GM18868 (cell line): ENCODE data around the gene AQP3.
"Not testable (repeated sequence)": the region's sequence is repeated elsewhere in the genome, so short reads cannot be mapped to it uniquely, and the experiment has no call there.

Source experiments
- ATAC-seq: cut with Tn5 transposase; IDR thresholded peaks from one replicate; pipeline ENCODE4 v1.9.1; 2021; ENCODE audit warnings: mild to moderate bottlenecking, moderate library complexity; ENCODE audit not compliant: unreplicated experiment

Gene AQP3

DNA sequence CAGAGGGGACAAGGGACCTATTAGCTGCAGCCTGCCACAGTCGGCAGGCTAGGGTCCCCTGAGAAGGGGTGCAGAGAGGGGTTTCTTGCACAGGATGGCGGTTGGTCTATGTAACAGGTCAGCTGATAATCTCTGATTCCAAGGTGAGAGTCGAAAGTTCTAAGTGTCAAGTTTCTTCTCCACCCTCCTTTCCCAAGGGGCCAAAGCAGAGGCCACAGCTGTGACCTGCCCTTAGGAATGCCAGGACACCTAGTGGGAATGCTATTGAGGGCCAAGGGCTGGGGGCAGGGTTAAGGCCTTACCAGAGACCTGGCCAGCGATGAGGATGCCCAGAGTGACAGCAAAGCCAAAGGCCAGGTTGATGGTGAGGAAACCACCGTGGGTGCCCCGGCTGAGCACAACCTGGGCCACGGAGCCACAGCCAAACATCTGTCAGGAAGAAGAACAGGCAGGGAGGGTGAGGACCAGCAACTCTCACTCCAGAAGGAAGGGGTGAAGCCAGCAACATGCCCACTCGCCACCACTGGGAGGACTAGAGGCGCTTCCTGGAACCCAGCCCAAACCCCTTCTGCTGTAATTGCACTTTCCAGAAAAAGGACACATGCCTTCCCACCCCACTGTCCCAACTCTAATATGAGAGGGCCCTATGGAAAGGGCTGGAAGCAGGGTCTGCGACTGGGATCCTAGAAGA lies 3.8 kb downstream of the AQP3 start:
- no peak for ATAC-seq

DNA sequence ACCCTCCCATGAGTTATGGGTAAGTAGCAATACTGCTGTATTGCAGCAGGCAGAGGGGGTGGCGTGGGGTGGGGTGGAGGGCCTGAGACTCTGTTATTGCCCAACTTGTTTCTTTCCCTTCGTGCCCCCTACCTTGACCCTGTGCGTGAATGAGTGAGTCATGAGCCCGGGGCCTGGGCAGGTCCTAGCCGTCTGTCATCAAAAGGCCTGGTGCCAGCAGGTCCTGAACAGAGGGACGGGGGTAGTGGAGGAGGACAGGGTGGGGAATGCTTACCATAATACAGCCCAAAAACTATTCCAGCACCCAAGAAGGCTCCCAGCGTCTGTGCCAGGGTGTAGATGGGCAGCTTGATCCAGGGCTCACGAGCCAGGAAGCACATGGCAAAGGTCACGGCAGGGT lies 4.3 kb downstream of the AQP3 start:
- no peak for ATAC-seq

DNA sequence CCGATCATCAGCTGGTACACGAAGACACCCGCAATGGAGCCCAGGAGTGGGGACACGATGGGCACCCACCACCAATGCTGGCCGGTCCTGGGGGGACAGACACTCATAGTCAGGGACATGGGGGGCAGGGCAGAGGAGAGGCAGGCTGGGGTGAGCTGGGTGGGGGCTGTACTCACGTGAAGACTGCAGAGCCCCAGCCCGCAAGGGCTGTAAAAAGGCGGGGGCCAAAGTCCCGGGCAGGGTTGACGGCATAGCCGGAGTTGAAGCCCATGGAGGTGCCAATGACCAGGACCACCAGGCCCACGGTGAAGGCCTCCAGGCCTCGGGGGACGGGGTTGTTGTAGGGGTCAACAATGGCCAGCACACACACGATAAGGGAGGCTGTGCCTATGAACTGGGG lies 5.3 kb downstream of the AQP3 start:
- ATAC-seq, result no peak

DNA sequence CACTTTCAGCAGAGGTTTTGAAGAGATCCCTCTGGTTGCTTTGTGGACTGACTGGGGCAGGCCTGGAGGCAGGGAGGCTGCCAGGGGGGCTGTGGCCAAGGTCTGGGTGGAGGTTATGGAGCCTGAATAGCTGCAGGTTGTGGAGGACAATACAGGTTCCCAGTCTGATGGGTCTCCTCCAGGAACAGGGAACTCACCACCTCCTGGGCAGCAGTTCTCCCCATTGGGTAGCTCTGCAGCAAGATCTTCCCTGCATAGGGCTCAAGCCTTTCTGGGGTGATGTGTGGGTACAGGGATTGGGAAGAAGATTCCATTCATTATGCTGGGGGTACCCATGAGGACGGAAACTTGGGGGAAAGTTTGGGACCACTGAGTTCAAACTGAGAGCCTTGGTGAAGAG lies 6.8 kb downstream of the AQP3 start:
- no peak for ATAC-seq

DNA sequence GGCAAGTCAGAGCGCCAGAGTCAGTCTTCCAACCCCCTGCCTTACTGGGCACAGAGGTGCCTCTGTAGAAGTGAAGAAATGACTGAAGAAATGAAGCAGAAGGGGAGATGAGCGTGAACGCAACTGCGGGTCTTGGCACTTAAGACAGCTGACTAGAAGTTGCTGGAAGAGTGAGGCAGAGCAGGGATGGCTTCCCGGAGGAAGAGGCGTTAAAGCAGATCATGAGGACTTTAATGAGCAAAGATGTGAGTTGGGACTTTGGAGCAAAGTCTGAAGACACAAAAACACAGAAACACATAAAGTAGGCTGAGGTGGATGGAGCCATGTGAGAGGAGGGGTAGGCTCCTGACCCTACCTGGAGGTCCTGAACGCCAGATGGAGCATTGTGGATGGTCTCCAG lies 7.2 kb downstream of the AQP3 start:
- no peak for ATAC-seq

DNA sequence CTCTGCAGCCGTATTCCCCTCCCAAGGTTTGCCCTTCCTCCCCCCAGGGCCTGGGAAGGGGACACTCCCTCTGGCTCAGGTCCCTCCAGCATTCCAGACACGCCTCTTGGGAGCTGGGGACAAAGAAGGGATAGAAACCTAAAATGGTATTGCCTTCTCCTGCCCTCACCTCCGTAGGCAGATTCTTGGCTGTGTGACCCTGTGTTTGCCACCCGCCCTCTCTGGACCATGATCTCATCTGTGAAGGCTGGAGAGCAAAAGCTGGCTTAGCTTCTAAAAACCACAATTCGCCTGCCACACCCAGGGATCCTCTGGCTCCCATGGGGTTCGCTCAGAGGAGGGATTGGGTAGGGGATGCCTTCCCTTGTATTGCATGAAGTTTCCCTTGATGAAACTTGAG lies 7.7 kb downstream of the AQP3 start:
- no peak for ATAC-seq

DNA sequence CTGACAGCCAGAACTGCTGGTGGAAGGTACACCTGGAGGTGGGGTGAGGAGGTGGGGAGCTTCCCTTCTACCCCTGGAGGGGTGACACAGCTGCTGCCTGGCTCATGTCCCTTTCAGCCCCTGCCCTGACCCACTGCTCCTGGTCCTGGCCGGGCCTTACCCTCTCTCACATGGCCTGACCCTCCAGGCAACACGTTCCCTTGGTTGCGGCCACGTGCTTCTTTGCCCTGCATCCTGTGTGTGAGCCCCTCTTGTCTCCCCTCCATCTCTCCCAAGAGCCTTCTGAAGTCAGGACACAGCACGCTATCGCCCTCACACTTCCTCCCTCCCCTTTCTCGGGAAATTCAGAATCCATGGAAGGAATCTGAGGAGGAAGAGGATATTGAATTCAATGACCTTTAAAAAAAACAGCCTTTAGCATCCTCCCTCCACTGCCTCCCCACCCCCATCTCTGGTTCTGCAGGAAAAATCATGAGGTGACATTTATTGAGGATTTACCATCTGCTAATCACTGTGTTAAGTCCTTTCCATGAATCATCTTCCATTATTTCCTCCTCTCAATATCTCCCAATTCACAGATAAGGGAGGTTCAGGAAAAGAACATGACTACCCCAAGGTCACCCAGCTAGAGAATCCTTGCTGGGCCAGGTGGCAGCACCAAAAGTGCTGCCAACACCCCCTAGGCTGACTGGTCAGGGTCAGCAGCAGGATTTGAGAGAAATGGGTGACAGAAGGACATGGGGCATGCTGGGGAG lies 8.3 kb downstream of the AQP3 start:
- no peak for ATAC-seq

DNA sequence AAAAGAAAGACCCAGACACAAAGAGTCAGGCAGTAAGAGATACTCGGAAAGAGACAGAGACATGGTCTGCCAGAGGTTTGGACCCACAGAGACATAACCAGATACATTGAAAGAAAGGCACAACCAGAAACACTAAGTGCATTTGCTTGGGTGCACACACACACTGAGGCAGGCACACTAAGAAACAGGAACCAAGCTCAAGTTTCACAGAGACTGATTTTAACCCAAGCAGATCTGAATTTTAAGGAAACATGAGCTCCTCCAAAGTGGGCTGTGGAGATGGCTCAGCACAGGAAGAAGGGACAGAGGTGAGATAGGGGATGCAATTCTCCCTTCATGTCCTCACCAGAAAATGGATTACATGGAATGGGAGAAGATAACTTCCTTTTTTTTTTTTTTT lies 9.5 kb downstream of the AQP3 start:
- ATAC-seq, result no peak

DNA sequence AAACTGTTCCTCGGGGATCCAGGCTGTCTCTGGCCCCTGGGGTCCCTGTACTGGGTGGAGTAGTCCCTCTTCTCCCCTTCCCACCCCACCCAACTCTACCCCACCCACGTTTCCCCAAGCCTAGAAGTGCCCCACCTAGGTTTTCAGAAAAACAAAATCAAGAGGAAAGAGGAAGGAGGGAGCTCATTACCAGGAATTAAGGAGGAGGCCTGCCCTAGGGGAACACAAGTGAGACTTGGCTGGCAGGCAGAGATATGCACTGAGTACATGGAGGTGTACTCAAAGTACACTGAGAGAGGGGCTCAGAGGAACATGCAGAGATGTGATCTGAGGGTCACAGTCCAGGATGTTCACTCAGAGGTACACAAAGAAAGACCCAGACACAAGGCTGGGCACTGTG lies 10.2 kb downstream of the AQP3 start:
- ATAC-seq, result no peak

DNA sequence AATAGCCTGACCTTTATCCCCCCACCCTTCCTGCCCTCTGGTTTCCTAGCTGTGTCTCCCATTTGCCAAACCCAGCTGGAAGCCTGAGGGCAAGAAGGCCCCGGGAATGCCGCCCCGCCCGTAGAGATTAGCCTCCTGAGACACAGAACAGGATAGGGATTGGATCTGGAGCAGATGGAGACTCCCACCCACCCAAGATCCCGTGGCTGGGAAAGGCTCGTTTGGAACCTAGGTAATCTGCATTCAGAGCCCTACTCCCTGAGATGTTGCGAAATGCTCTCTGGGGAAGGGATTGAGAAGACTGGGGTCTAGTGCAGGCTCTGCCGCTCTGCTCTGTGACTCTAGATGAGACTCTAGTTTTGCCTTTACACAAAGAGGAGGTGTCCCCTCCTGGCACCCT lies 10.9 kb downstream of the AQP3 start:
- ATAC-seq, result no peak

DNA sequence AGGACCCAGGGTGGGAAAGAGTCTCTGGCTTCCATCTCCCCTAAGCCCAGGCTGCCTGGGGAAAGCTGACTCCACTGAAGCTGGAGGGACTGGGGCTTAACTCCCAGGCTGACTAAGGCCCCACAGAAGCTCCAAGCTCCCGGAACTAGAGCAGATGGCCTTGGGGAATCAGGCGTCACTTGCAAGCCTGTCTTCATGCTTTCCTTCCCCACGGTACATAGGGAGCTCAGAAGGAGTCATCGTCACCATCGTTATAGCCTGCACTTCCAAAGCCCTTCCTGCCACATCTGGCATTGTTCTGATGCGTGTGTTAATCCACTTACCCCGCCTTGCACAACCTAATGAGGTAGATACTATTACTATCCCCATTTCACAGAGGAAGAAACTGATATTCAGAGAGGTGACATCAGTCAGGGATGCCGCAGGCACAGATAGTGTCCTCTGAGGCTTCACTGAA lies 11.5 kb downstream of the AQP3 start:
- no peak for ATAC-seq

DNA sequence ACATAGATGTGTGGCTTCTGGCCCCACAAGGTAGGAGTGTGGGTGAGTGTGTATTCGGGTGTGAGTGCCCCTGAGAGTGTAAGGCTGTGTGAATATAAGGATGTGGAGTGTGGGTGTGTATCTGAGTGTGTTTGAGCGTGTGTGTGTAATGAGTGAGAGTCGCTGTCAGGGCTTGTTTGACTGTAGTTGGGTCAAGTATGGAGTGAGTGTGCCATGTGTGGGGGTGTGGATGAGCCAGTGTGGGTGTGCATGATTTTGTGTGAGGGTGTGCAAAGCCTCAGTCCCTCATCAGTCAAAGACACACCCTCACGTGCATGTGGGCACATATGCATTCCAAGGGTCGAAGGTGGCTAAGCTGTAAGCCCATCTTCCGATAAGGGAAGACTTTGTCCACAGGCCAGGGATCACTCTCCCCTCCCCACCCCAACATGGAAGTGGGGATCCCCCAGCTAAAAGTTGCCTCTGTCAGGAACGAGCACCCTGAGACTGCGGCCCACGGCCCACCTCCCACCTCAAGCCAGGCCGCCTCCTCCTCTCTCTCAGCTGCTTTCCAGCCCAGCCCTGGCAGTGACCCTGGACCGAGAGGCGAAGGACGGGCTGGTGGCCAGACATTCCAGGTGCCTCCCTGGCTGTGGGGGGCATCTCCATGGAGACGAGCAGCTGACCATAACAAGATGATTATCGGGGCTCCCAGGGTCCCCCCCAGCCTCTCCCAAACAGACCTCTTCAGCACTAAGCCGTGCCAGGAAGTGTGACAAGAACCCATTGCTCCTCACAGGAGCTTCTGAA lies 12.9 kb downstream of the AQP3 start:
- no peak for ATAC-seq

DNA sequence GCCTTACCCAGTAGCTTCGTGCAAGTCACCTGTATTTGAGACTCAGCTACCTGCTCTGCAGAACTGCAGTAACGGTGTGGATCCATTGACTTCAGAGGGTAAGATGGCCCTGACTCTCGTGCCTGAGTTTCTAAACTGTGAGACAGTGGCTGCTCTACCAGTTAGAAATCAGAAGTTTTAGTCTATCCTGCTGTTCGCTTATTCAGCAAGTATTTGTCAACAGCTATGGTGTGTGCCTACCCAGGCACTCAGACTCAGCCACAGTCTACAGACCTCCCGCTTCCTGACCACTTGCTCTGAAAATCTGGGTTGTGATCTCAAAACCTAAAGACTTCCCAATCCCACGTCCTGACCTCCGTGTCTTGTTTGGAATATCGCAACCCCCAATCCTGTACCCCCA lies 13.5 kb downstream of the AQP3 start:
- ATAC-seq, result no peak

DNA sequence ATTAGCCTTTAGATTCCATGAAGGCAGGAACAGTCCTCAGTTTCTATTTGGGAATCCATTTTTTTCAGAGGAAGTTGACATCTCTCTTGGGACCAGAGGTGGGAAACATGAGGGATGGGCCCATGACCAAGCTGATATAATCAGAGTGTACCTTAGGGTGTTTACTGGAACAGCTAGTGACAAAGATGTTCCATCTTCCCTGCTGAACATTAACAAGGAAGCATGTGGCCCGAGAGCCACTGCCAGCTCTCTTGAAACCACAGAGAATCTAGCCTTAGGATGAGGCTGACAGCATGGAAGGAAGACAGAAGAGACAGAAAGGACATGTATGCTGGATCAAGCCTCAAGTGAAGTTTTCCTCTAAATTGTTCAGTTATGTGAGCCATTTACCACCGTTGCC lies 16.0 kb downstream of the AQP3 start:
- no peak for ATAC-seq

DNA sequence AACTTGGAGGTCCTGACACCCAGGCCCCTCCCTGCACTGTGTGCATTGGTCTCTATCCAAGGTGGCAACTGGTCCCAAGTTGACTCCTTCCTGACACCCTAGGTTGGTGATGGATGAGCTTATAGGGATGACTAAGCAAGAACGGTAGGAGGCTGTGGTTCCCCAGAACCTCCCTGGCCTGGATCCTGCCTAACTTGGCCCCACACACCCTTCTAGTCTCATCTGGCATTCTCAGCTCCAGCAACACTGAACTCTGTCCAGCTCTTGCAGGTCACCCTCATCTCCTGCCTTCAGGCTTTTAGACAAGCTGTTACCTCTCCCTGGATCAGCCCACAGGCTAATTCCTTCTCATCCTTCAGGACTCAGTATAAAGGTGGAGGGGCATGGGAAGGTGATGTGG lies 16.5 kb downstream of the AQP3 start:
- ATAC-seq, result no peak

DNA sequence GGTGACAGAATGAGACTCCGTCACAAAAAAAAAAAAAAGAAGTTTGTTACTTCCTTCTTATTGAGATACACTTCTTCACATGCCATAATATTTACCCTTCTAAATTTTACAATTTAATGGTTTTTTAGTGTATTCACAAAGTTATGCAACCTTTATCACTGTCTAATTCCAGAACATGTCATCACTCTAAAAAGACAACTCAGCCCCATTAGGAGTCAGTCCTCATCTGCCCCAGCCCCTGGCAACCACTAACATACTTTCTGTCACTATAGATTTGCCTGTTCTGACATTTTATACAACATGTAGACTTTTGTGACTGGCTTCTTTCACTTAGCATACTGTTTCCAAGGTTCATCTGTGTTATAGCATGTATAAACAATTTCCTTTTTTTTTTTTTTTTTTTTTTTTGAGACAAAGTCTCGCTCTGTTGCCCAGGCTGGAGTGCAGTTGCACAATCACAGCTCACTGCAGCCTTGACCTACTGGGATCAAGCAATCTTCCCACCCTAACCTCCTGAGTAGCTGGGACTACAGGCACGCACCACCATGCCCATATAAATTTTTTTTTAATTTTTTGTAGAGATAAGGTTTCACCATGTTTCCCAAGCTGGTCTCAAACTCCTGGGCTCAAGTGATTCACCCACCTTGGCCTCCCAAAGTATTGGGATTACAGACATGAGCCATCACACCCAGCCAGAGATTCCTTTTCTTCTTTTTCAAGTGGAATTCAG lies 18.0 kb downstream of the AQP3 start:
- no peak for ATAC-seq

DNA sequence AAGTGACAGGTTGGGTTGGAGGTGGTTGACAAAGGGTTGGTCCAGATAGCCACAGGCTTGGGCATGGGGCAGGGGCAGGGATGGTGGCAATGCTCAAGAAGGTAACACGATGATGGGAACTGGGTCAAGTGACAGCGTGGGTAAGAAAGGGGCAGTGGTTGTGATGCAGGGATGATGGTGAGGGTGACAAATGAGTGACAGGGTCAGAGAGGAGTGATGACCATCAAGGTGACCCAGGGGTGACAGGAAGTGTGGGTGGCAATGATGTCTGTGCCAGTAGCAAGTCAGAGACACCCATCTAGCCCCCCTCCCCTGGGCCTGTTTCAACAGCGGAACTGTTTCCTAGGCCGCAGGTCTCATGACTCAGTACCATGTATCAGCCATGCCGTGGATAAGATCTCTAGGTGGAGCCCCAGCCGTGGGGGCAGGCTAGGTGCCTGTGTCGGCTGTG lies 20.5 kb downstream of the AQP3 start:
- ATAC-seq, result no peak

DNA sequence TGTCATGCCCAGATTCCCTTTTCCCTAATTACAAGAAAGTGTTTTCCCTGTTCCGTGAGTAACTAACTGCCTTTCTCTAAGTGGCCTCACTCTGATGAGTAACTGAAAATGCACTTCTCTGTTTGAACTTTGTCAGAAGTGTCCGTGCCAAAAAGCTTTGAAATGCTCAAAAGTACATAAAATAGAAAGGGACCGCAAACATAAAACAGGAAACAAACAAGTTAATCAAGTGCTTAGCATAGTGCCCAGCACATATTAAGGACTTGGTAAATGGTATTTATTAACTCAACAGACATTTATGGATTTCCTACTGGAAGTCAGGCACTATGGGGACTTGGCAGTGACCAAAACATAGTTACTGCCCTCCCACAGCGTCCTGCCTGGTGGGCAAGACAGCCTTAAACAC lies 22.3 kb downstream of the AQP3 start:
- ATAC-seq, result no peak

DNA sequence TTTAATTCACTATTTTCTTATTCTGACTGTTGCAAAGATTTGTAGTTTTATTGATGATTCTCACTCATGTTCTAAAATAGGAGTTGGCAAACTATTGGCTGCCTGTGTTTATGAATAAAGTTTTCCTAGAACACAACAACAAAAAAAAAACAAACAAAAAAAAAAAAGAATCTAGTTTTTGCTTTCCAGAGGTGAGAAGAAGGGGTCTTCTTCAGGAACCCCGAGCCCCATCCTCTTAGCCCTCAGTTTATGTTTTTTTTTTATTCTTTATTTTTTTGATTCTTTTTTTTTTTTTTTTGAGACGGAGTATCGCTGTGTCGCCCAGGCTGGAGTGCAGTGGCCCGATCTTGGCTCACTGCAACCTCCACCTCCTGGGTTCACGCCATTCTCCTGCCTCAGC lies 22.9 kb downstream of the AQP3 start:
- not testable (repeated sequence) for ATAC-seq

DNA sequence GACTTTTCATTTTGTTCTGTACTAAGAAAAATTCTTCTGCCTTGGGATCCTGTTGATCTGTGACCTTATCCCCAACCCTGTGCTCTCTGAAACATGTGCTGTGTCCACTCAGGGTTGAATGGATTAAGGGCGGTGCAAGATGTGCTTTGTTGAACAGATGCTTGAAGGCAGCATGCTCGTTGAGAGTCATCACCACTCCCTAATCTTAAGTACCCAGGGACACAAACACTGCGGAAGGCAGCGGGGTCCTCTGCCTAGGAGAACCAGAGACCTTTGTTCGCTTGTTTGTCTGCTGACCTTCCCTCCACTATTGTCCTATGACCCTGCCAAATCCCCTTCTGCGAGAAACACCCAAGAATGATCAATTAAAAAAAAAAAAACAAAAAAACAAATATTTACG lies 23.4 kb downstream of the AQP3 start:
- ATAC-seq, result not testable (repeated sequence)

DNA sequence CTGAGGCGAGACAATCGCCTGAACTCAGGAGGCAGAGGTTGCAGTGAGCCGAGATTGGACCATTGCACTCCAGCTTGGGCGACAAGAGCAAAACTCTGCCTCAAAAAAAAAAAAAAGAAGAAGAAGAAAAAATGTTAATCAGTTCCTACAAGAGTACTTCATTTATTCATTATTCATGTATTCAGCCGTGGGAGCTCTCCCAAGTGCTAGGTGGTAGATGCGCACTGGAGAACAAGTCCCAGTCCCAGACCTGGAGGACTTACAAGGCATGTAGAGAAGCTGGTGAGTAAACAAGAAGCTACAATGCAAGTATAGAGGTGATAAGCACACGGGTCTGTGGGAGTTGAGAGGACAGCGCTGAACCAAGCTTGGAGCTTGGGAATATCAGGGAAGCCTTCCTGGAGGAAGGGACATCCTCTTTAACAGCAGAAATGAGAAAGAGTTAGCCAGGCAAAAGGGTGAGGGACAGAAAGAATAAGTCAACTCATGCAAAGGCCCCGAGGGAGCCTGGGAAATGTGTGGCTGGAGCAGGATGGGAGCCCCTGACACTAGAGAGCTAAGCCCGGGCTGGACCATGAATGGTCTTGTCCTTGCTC lies 27.6 kb downstream of the AQP3 start:
- ATAC-seq, result no peak
